ENCODE results near the gene SGCA.

DNA sequence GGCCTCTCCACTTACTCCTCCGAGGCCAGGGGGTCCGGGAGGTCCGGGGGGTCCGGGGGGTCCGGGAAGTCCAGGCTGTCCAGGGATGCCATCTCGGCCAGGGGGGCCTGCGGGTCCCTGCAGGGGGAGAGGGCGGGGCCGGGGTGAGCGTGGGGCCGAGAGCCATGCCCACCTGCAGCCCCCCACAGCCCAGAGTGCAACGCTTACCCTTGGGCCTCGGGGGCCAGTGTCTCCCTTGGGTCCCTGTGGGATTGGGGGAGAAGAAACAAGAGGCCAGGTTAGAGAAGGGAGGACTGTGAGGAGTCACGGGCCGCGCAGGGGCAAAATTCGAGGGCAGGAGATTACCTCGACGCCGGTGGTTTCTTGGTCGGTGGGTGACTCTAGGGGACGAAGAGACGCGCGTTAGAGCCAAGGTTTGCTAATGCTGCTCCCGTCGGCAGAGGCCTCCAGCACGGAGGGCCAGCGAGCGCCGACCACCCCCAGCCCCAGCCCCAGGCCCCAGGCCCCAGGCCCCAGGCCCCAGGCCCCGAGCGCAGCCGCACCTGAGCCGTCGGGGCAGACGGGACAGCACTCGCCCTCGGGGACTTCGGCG lies 33.5 kb downstream of the SGCA start:
- TF ChIP-seq, protein P1, sequence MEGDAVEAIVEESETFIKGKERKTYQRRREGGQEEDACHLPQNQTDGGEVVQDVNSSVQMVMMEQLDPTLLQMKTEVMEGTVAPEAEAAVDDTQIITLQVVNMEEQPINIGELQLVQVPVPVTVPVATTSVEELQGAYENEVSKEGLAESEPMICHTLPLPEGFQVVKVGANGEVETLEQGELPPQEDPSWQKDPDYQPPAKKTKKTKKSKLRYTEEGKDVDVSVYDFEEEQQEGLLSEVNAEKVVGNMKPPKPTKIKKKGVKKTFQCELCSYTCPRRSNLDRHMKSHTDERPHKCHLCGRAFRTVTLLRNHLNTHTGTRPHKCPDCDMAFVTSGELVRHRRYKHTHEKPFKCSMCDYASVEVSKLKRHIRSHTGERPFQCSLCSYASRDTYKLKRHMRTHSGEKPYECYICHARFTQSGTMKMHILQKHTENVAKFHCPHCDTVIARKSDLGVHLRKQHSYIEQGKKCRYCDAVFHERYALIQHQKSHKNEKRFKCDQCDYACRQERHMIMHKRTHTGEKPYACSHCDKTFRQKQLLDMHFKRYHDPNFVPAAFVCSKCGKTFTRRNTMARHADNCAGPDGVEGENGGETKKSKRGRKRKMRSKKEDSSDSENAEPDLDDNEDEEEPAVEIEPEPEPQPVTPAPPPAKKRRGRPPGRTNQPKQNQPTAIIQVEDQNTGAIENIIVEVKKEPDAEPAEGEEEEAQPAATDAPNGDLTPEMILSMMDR (conservative IDR thresholded peaks at IDR 0.05; ENCODE audit: low read length), result no peak
- TF ChIP-seq EZH2phosphoT487 (IDR thresholded peaks at IDR 0.05; ENCODE audit: borderline replicate concordance, low read depth, low read length), result no peak
